ENCODE data around the gene ABCG1. TPM values are rescaled to one million over a fixed set of nuclear protein-coding genes. Genes with fewer than 3 reads are reported as not detected.

The ABCG1 gene
- total and polyA plus RNA-seq, 4 donors: 1.6 to 9.7 (median 5.3) TPM

- Histone ChIP-seq H3K27me3 (ENCODE audit: control insufficient read depth in 4 of 4, insufficient read depth in 4 of 4, low read length in 3 of 4) (no peaks in the 10 kb centered on the region), H3K4me3 (ENCODE audit: low read depth in 1 of 3, low read length in 3 of 3) (no peak overlapping the region), H3K27ac (ENCODE audit: low read depth in 1 of 2, low read length in 2 of 2) (no peak overlapping the region), H3K9ac (ENCODE audit: low read depth in 1 of 2, low read length in 2 of 2) (no peak overlapping the region), H3K36me3 (ENCODE audit: control insufficient read depth in 4 of 4, insufficient read depth in 3 of 4, low read depth in 1 of 4, low read length in 3 of 4) (no peaks in the 10 kb centered on the region), H3K4me1 (ENCODE audit: control insufficient read depth in 4 of 4, insufficient read depth in 4 of 4, low read length in 3 of 4) (peaks cover 0 to 8% (median 0%) of the 10 kb centered on the region in 4 donors), H3K9me3 (ENCODE audit: control insufficient read depth in 4 of 4, low read length in 3 of 4) (no peaks in the 10 kb centered on the region)
- 88% methylated on average over 10 of the region's 10 CpGs for WGBS
- no peak for DNase-seq (ENCODE audit: low spot score)
- TF ChIP-seq FOXA2 (IDR thresholded peaks at IDR 0.05) (no peak), HNF4G (IDR thresholded peaks at IDR 0.05) (no peak), JUND (IDR thresholded peaks at IDR 0.05) (no peak), EGR1 (IDR thresholded peaks at IDR 0.05; ENCODE audit: low read depth in 2 of 2) (no peak), NR2F2 (IDR thresholded peaks at IDR 0.05) (no peak), RXRA (IDR thresholded peaks at IDR 0.05) (no peak), YY1 (IDR thresholded peaks at IDR 0.05) (no peak), TAF1 (conservative IDR thresholded peaks at IDR 0.05) (no peak)
- TF ChIP-seq, protein P1, sequence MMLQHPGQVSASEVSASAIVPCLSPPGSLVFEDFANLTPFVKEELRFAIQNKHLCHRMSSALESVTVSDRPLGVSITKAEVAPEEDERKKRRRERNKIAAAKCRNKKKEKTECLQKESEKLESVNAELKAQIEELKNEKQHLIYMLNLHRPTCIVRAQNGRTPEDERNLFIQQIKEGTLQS (IDR thresholded peaks at IDR 0.05): no peak
- TF ChIP-seq, protein P2, sequence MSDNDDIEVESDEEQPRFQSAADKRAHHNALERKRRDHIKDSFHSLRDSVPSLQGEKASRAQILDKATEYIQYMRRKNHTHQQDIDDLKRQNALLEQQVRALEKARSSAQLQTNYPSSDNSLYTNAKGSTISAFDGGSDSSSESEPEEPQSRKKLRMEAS (IDR thresholded peaks at IDR 0.05): no peak
Observed at GRCh38 chr21:42260121-42260520, 41.2 kb downstream of the ABCG1 start.

- H3K27ac ChIP-seq (ENCODE audit: low read depth in 1 of 2, low read length in 2 of 2): peak overlapping the region; percentile 19 to 50
- no peak overlapping the region for H3K9ac ChIP-seq (ENCODE audit: low read depth in 1 of 2, low read length in 2 of 2)
- H3K36me3 ChIP-seq (ENCODE audit: control insufficient read depth in 4 of 4, insufficient read depth in 3 of 4, low read depth in 1 of 4, low read length in 3 of 4): no peaks in the 10 kb centered on the region
- DNase-seq (ENCODE audit: low spot score): no peak
- TF ChIP-seq, protein P2 (IDR thresholded peaks at IDR 0.05): no peak
- H3K4me3 ChIP-seq (ENCODE audit: low read depth in 1 of 3, low read length in 3 of 3): no peak overlapping the region
- H3K27me3 ChIP-seq (ENCODE audit: control insufficient read depth in 4 of 4, insufficient read depth in 4 of 4, low read length in 3 of 4): no peaks in the 10 kb centered on the region
- H3K9me3 ChIP-seq (ENCODE audit: control insufficient read depth in 4 of 4, low read length in 3 of 4): no peaks in the 10 kb centered on the region
- peaks cover 0 to 8% (median 0%) of the 10 kb centered on the region in 4 donors for H3K4me1 ChIP-seq (ENCODE audit: control insufficient read depth in 4 of 4, insufficient read depth in 4 of 4, low read length in 3 of 4)
- 90% methylated on average over 7 of the region's 7 CpGs for WGBS
Observed at GRCh38 chr21:42261829-42262200, 42.9 kb downstream of the ABCG1 start.

- H3K27me3 ChIP-seq (ENCODE audit: control insufficient read depth in 4 of 4, insufficient read depth in 4 of 4, low read length in 3 of 4): no peaks in the 10 kb centered on the region
- no peaks in the 10 kb centered on the region for H3K9me3 ChIP-seq (ENCODE audit: control insufficient read depth in 4 of 4, low read length in 3 of 4)
- H3K4me3 ChIP-seq (ENCODE audit: low read depth in 1 of 3, low read length in 3 of 3): no peak overlapping the region
- peak overlapping the region; percentile 37 to 50 for H3K27ac ChIP-seq (ENCODE audit: low read depth in 1 of 2, low read length in 2 of 2)
- DNase-seq (ENCODE audit: low spot score): no peak
- H3K36me3 ChIP-seq (ENCODE audit: control insufficient read depth in 4 of 4, insufficient read depth in 3 of 4, low read depth in 1 of 4, low read length in 3 of 4): no peaks in the 10 kb centered on the region
- peaks cover 0 to 8% (median 0%) of the 10 kb centered on the region in 4 donors for H3K4me1 ChIP-seq (ENCODE audit: control insufficient read depth in 4 of 4, insufficient read depth in 4 of 4, low read length in 3 of 4)
- TF ChIP-seq ZBTB33 (IDR thresholded peaks at IDR 0.05) (no peak), SP1 (IDR thresholded peaks at IDR 0.05) (no peak), GABPA (IDR thresholded peaks at IDR 0.05 in 1 of 2, conservative IDR thresholded peaks at IDR 0.05 in 1 of 2) (no peak), HNF4A (conservative IDR thresholded peaks at IDR 0.05) (no peak), REST (IDR thresholded peaks at IDR 0.05) (no peak), RXRA (IDR thresholded peaks at IDR 0.05) (no peak), HNF4G (IDR thresholded peaks at IDR 0.05) (no peak)
- TF ChIP-seq, protein P1 (IDR thresholded peaks at IDR 0.05): no peak
- no peak overlapping the region for H3K9ac ChIP-seq (ENCODE audit: low read depth in 1 of 2, low read length in 2 of 2)
- whole genome bisulfite sequencing: 62% methylated on average over 11 of the region's 11 CpGs
Observed at GRCh38 chr21:42262831-42263231, 43.9 kb downstream of the ABCG1 start.

All from liver (tissue), 9 donors.